ENCODE measurements around the gene ACMSD.

DNA sequence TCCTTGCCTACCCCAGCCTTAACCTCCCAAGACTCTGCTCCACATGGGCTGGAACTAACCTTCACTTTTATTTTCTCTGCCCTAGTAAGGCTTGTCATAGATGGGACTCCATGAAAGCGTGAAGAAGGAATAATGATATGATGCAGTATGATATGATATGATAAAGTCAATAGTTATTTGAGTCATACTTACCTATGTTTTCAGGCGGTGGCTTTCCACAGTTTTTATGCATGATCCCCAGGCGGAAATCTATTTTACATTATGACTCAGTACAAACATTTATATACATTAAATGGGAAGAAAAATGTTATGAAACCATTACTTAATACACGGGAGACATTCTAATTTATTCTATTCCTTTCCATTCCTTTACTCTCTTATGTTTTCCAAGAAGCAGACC, 5.6 kb downstream of the ACMSD start:
- TF ChIP-seq, protein P1, sequence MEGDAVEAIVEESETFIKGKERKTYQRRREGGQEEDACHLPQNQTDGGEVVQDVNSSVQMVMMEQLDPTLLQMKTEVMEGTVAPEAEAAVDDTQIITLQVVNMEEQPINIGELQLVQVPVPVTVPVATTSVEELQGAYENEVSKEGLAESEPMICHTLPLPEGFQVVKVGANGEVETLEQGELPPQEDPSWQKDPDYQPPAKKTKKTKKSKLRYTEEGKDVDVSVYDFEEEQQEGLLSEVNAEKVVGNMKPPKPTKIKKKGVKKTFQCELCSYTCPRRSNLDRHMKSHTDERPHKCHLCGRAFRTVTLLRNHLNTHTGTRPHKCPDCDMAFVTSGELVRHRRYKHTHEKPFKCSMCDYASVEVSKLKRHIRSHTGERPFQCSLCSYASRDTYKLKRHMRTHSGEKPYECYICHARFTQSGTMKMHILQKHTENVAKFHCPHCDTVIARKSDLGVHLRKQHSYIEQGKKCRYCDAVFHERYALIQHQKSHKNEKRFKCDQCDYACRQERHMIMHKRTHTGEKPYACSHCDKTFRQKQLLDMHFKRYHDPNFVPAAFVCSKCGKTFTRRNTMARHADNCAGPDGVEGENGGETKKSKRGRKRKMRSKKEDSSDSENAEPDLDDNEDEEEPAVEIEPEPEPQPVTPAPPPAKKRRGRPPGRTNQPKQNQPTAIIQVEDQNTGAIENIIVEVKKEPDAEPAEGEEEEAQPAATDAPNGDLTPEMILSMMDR (conservative IDR thresholded peaks at IDR 0.05 in 1 of 2, IDR thresholded peaks at IDR 0.05 in 1 of 2; ENCODE audit: low read depth in 1 of 2, low read length in 2 of 2) = no peak
- TF ChIP-seq EZH2 (IDR thresholded peaks at IDR 0.05; ENCODE audit: low read length, missing control alignments) = no peak

Measured in fibroblast of lung (primary cell).